HEK293 (cell line): Measurements from ENCODE around the gene CATSPERE.
"Not testable (repeated sequence)": the region's sequence is repeated elsewhere in the genome, so short reads cannot be mapped to it uniquely, and the experiment has no call there.

Experiments used
- CTCF ChIA-PET: fragments of 350-600 bp; formaldehyde crosslinking; extraction: SDS; loops from one replicate; lab custom pipeline; 2021; ENCODE audit warnings: antibody characterized with exemption; lab: Yijun Ruan, JAX
- POLR2A ChIA-PET: fragments of 300-600 bp; formaldehyde crosslinking; extraction: SDS; loops from one replicate; lab custom pipeline; 2020; ENCODE audit warnings: antibody characterized with exemption, inconsistent platforms; lab: Yijun Ruan, JAX
- H3K27ac ChIP-seq: fragments of 200-500 bp; sonication (Bioruptor generic); 2 replicates; pipeline ENCODE4 v1.5.1; 2014; ENCODE audit warnings: low read depth, low read length, control low read depth, inconsistent platforms; ENCODE audit errors: extremely low read depth
- H3K36me3 ChIP-seq, 2 experiments: fragments of 200-500 bp in 1 of 2; sonication (Bioruptor generic) in 1 of 2; 1 replicate in 1 of 2; 2 replicates in 1 of 2; pipeline ENCODE4 v1.5.1; 2014 to 2017; ENCODE audit warnings: inconsistent platforms in 2 of 2, low read length in 2 of 2; ENCODE audit not compliant: control insufficient read depth in 2 of 2, insufficient read depth in 1 of 2
- H3K4me1 ChIP-seq: fragments of 200-500 bp; sonication (Bioruptor generic); 2 replicates; pipeline ENCODE4 v1.5.1; 2014; ENCODE audit warnings: mild to moderate bottlenecking, low read length, inconsistent platforms; ENCODE audit not compliant: control insufficient read depth, insufficient read depth
- H3K4me3 ChIP-seq: 2 replicates; pipeline ENCODE4 v1.5.1; 2011; ENCODE audit warnings: low read depth, mild to moderate bottlenecking, control low read depth, low read length, moderate library complexity
- H3K9me3 ChIP-seq: fragments of 200-500 bp; sonication (Bioruptor generic); 2 replicates; pipeline ENCODE4 v1.5.1; 2014; ENCODE audit warnings: low read depth, low read length, inconsistent platforms; ENCODE audit not compliant: control insufficient read depth, insufficient read depth
- AEBP2 ChIP-seq: fragments of 450-650 bp; formaldehyde crosslinking; IDR thresholded peaks from 2 replicates; pipeline ENCODE4 v1.5.1; 2016; ENCODE audit warnings: missing biosample characterization, missing genetic modification characterization, borderline replicate concordance
- BCL6B ChIP-seq: fragments of 450-650 bp; formaldehyde crosslinking; IDR thresholded peaks from 2 replicates; pipeline ENCODE4 v1.5.1; 2017; ENCODE audit warnings: missing biosample characterization, missing genetic modification characterization
- PRDM10 ChIP-seq: fragments of 450-650 bp; formaldehyde crosslinking; IDR thresholded peaks from 2 replicates; pipeline ENCODE4 v1.5.1; 2016; ENCODE audit warnings: missing biosample characterization, missing genetic modification characterization
- ZBTB6 ChIP-seq: fragments of 450-650 bp; formaldehyde crosslinking; IDR thresholded peaks from 2 replicates; pipeline ENCODE4 v1.5.1; 2017; ENCODE audit warnings: missing biosample characterization, missing genetic modification characterization
- ZFP41 ChIP-seq: fragments of 450-650 bp; formaldehyde crosslinking; IDR thresholded peaks from 2 replicates; pipeline ENCODE4 v1.5.1; 2016; ENCODE audit warnings: missing biosample characterization, missing genetic modification characterization, borderline replicate concordance
- ZFP69B ChIP-seq: fragments of 450-650 bp; formaldehyde crosslinking; IDR thresholded peaks from 2 replicates; pipeline ENCODE4 v1.5.1; 2016; ENCODE audit warnings: missing biosample characterization, missing genetic modification characterization
- ZNF140 ChIP-seq: fragments of 450-650 bp; formaldehyde crosslinking; IDR thresholded peaks from 2 replicates; pipeline ENCODE4 v1.5.1; 2016; ENCODE audit warnings: missing biosample characterization, missing genetic modification characterization
- ZNF184 ChIP-seq: fragments of 450-650 bp; IDR thresholded peaks from 2 replicates; pipeline ENCODE4 v1.5.1; 2018; ENCODE audit warnings: missing biosample characterization, mild to moderate bottlenecking, missing genetic modification characterization
- ZNF223 ChIP-seq: fragments of 450-650 bp; formaldehyde crosslinking; IDR thresholded peaks from 2 replicates; pipeline ENCODE4 v1.5.1; 2016; ENCODE audit warnings: missing biosample characterization, missing genetic modification characterization
- ZNF24 ChIP-seq: fragments of 450-650 bp; formaldehyde crosslinking; IDR thresholded peaks from 2 replicates; pipeline ENCODE4 v1.5.1; 2016; ENCODE audit warnings: missing biosample characterization, missing genetic modification characterization
- ZNF274 ChIP-seq, 2 experiments: fragments of 200-500 bp in 1 of 2; fragments of 450-650 bp in 1 of 2; sonication (Bioruptor generic) in 1 of 2; formaldehyde crosslinking in 1 of 2; IDR thresholded peaks; 2 replicates each; pipeline versions ENCODE4 v1.5.1 to v1.6.1; 2014 to 2016; ENCODE audit warnings: borderline replicate concordance in 1 of 2, inconsistent platforms in 1 of 2, low read length in 1 of 2, missing biosample characterization in 1 of 2, missing genetic modification characterization in 1 of 2
- ZNF341 ChIP-seq: fragments of 450-650 bp; formaldehyde crosslinking; IDR thresholded peaks from 2 replicates; pipeline ENCODE4; 2016; ENCODE audit warnings: low read depth, missing biosample characterization, missing genetic modification characterization
- ZNF37A ChIP-seq: fragments of 450-650 bp; IDR thresholded peaks from 2 replicates; pipeline ENCODE4 v1.5.1; 2018; ENCODE audit warnings: missing biosample characterization, missing genetic modification characterization
- ZNF658 ChIP-seq: fragments of 450-650 bp; formaldehyde crosslinking; IDR thresholded peaks from 2 replicates; pipeline ENCODE4; 2016; ENCODE audit warnings: missing biosample characterization, missing genetic modification characterization
- ZNF677 ChIP-seq: fragments of 450-650 bp; IDR thresholded peaks from 2 replicates; pipeline ENCODE4 v1.5.0; 2018; ENCODE audit warnings: missing biosample characterization, mild to moderate bottlenecking, missing genetic modification characterization, moderate library complexity
- ZNF701 ChIP-seq: fragments of 450-650 bp; formaldehyde crosslinking; IDR thresholded peaks from 2 replicates; pipeline ENCODE4 v1.5.1; 2016; ENCODE audit warnings: missing biosample characterization, missing genetic modification characterization
- ZNF704 ChIP-seq: fragments of 450-650 bp; formaldehyde crosslinking; IDR thresholded peaks from 2 replicates; pipeline ENCODE4 v1.5.1; 2016; ENCODE audit warnings: missing biosample characterization, missing genetic modification characterization
- TF ChIP-seq, protein P1 (sequence below): fragments of 450-650 bp; formaldehyde crosslinking; IDR thresholded peaks from 2 replicates; pipeline ENCODE4 v1.5.1; 2016; ENCODE audit warnings: missing biosample characterization, missing genetic modification characterization
- TF ChIP-seq, protein P2 (sequence below): fragments of 450-650 bp; formaldehyde crosslinking; IDR thresholded peaks from 2 replicates; pipeline ENCODE4 v1.5.1; 2016; ENCODE audit warnings: missing biosample characterization, missing genetic modification characterization

Gene CATSPERE

DNA sequence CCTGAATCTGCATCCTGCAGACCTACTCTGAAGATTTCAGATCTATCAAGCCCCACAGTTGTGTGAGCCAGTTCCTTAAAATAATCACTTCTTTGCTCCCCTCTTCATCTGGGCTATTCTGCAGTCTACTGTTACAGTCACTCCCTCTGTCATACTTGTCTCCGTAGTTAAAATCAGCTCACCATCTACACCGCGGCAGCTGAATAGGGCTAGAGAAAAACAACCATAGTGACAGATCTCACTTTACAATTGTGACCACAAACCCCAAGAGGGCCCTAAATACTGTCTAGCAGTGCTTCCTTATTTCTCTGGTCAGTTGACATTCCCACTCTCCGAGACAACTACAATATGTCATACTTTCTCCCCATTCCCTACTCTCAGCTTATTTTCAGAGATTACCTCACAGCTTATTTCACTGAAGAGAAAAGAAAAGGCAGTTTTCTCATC is 204.7 kb downstream of the CATSPERE start (continued):
- TF ChIP-seq ZBTB6 (tag by site-specific recombination) (no peak; the same call in 1 of the 2 replicates), PRDM10 (tag by site-specific recombination) (peak; percentile 73), ZNF24 (tag by site-specific recombination) (peak; percentile 98), ZNF701 (tag by site-specific recombination) (no peak), ZNF341 (peak; percentile 98)
- TF ChIP-seq, all 188 proteins: peak for 61

GRCh38 chr1:244666672-244667418 is 205.8 kb downstream of the CATSPERE start:
- H3K36me3 ChIP-seq, H3K9me3 ChIP-seq, POLR2A ChIA-PET, H3K27ac ChIP-seq, H3K4me3 ChIP-seq: not testable (repeated sequence)
- CTCF ChIA-PET, result interaction anchor here (1.6 kb wide), 1 partner anchor 64 kb away, joined by 4 read pairs; no protein-coding TSS in a partner anchor
- H3K4me1 ChIP-seq, result peaks cover 27% of the 10 kb centered on the region

- H3K4me3 ChIP-seq, result no peak overlapping the region
- POLR2A ChIA-PET, result no interaction called here
- TF ChIP-seq AEBP2 (no peak), ZNF677 (no peak), ZNF704 (tag by site-specific recombination) (no peak), ZFP69B (tag by site-specific recombination) (no peak), ZNF274 (IDR thresholded peaks at IDR 0.05; ENCODE audit: low read length) (no peak), ZNF274 (tag by site-specific recombination; IDR thresholded peaks at IDR 0.05; ENCODE audit: borderline replicate concordance) (no peak), BCL6B (tag by site-specific recombination) (no peak), ZNF184 (tag by site-specific recombination) (no peak), ZFP41 (no peak), ZNF37A (tag by site-specific recombination) (no peak), ZNF658 (tag by site-specific recombination) (no peak), ZNF140 (tag by site-specific recombination) (no peak), ZNF223 (no peak)
- TF ChIP-seq, protein P1, sequence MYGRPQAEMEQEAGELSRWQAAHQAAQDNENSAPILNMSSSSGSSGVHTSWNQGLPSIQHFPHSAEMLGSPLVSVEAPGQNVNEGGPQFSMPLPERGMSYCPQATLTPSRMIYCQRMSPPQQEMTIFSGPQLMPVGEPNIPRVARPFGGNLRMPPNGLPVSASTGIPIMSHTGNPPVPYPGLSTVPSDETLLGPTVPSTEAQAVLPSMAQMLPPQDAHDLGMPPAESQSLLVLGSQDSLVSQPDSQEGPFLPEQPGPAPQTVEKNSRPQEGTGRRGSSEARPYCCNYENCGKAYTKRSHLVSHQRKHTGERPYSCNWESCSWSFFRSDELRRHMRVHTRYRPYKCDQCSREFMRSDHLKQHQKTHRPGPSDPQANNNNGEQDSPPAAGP (tag by site-specific recombination), result no peak
- TF ChIP-seq, protein P2, sequence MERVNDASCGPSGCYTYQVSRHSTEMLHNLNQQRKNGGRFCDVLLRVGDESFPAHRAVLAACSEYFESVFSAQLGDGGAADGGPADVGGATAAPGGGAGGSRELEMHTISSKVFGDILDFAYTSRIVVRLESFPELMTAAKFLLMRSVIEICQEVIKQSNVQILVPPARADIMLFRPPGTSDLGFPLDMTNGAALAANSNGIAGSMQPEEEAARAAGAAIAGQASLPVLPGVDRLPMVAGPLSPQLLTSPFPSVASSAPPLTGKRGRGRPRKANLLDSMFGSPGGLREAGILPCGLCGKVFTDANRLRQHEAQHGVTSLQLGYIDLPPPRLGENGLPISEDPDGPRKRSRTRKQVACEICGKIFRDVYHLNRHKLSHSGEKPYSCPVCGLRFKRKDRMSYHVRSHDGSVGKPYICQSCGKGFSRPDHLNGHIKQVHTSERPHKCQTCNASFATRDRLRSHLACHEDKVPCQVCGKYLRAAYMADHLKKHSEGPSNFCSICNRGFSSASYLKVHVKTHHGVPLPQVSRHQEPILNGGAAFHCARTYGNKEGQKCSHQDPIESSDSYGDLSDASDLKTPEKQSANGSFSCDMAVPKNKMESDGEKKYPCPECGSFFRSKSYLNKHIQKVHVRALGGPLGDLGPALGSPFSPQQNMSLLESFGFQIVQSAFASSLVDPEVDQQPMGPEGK, result no peak
- no peaks in the 10 kb centered on the region for H3K36me3 ChIP-seq
- H3K4me1 ChIP-seq, result peaks cover 24% of the 10 kb centered on the region
- H3K9me3 ChIP-seq, result no peaks in the 10 kb centered on the region
- H3K27ac ChIP-seq, result no peak overlapping the region
- CTCF ChIA-PET, result no interaction called here
These were observed 206.7 kb downstream of the CATSPERE start for GRCh38 chr1:244667797-244668196.
